SKM-1 treated with dmso at 0.1 percent for 144 hours (cell line): ENCODE measurements around the gene WWOX.
"Not testable (repeated sequence)": the region's sequence is repeated elsewhere in the genome, so short reads cannot be mapped to it uniquely, and the experiment has no call there.

Experiments used
- DNase-seq: peaks from one replicate; lab custom pipeline; 2025; ENCODE audit not compliant: unreplicated experiment; lab: John Stamatoyannopoulos, UW

Gene WWOX

GRCh38 chr16:78667675-78668074 lies 568.2 kb downstream of the WWOX start:
- DNase-seq = no peak

GRCh38 chr16:78668393-78668792 lies 568.9 kb downstream of the WWOX start:
- DNase-seq = no peak

GRCh38 chr16:78669994-78670393 lies 570.5 kb downstream of the WWOX start:
- DNase-seq = no peak

- DNase-seq = no peak
Observed at GRCh38 chr16:78672779-78673556, 573.5 kb downstream of the WWOX start.

- DNase-seq = no peak
Observed at GRCh38 chr16:78673884-78674283, 574.4 kb downstream of the WWOX start.

GRCh38 chr16:78675312-78675711 lies 575.9 kb downstream of the WWOX start:
- no peak for DNase-seq

DNA sequence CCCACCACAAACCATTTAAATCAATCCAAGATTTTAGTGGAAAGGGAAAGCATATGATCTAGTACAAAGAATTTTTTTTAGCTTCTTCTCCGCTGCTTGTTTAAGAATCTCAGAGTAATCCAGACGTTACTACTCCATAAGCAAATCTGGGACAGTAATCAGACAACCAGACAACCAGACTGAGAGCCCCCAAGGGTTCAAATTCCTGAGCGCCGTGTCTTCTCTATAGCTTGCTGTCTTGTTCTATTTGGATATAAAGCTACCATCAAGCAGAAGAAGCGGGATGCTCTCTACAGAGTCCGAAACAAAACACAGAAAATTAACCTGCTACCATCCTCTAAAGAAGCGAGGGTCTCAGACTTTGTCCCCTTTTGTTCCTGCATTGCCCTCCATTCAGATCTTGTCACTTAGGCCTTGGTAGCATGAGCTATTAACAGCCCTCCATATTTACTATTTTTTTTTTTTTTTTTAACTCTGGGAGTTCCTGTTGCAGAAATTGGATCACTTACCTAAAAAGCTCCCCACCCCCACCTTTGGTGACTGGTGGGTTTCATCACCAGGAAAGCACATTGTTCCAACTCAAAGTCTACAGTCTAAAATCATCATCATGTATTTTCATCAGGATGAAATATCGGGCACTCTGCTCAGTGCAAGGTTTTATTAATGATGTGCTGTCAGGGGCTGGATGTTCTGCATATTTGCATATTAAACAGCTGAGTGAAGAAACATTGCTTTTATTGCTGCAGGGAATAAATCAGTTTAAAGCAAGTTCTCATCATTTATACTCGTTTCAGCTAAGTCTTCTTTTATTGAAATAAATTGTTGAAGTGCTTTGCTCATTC lies 576.7 kb downstream of the WWOX start:
- DNase-seq = no peak

GRCh38 chr16:78677181-78677731 lies 577.8 kb downstream of the WWOX start:
- no peak for DNase-seq

DNA sequence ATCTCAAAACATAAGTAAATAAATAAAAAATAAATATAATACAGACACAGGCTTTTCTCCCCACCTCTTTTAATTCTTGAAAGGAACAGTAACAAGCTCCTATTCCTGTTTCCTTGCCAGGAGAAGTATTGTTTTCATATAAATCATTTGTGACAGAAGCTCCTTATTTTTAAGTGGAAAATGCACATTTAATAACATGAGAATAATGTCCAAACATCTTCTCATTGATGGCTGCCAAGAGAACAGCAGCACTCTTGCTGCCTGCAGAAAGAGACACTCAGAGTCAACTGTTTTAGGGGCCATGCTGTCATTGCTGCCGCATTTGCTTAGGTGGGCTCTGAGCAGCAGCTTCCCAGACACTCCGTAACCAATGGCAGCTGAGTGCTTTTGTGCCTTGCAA lies 580.1 kb downstream of the WWOX start:
- DNase-seq = no peak

- DNase-seq = no peak
Observed at GRCh38 chr16:78681743-78682142, 582.3 kb downstream of the WWOX start.

- no peak for DNase-seq
Observed at GRCh38 chr16:78684030-78684611, 584.7 kb downstream of the WWOX start.

GRCh38 chr16:78684655-78685375 lies 585.4 kb downstream of the WWOX start:
- no peak for DNase-seq

GRCh38 chr16:78686601-78687000 lies 587.1 kb downstream of the WWOX start:
- DNase-seq = no peak

DNA sequence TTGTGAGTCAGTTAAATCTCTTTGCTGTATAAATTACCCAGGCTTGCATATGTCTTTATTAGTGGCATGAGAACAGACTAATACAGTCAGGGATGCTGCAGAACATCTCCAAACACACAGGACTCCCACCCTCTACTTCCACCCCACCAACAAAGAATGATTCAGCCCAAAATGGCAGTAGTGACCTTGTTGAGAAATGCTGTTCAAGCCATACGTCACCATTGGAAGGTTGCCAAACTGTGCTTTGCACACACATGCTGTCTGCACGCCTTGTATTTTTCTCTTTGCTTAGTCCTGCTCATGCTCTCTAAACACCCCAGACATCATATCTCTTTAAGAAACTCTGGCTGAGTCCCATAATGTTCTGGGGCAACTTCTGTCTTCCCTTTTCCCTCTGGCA lies 589.6 kb downstream of the WWOX start:
- DNase-seq = no peak

GRCh38 chr16:78689536-78689935 lies 590.1 kb downstream of the WWOX start:
- no peak for DNase-seq

DNA sequence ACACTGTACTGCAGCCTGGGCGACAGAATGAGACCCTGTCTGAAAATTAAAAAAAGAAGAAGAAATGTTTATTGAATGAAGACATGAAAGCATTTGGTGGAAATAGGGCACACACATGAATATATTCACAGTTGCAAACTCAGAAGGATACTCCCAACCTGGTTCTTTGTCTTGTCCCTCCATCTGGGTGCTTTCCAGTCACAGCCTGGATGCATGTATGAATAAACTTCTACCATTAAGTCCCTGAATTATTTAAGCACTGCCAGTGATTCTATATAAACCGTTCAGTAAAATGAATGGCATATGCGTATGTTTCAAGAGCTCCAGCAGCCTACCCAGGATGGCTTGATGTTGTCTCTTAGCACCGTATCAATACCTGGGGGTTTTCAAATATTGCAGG lies 591.1 kb downstream of the WWOX start:
- DNase-seq = no peak

- not testable (repeated sequence) for DNase-seq
Observed at GRCh38 chr16:78691746-78692145, 592.3 kb downstream of the WWOX start.

DNA sequence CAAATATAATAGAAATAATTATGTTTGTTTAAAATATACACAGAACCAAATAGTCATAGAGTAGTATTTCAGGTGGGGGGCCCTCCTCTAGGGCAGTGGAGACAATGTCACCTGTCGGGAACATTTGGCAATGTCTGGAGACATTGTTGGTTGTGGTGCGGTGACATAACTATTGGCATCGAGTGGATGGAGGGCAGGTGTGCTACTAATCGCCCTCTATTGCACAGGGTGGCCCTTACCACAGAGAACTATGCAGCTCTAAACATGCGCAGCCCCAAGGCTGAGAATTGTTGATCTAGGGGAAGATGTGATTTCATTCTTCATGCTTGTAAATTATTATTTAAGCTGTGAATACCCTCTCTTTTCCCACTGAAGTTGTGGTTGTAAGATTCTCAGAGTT lies 594.0 kb downstream of the WWOX start:
- no peak for DNase-seq

DNA sequence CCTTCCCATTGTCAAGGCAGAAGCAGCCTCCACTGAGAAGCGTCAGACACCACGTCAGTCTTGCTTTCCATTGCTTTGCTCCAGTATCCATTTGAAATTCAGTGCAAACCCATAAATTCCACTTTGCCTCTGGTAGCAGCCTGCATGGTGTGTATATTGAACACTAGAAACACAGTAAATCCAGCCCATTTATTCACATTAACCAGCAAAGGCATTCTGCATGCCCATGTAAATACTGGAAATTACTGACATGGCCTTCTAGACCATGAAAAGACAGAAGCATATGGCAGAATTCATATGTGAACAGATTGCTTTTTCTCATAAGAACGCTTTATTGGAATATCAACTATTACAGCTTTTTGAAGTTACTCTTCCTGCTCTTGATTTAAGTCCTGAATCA lies 595.0 kb downstream of the WWOX start:
- no peak for DNase-seq

DNA sequence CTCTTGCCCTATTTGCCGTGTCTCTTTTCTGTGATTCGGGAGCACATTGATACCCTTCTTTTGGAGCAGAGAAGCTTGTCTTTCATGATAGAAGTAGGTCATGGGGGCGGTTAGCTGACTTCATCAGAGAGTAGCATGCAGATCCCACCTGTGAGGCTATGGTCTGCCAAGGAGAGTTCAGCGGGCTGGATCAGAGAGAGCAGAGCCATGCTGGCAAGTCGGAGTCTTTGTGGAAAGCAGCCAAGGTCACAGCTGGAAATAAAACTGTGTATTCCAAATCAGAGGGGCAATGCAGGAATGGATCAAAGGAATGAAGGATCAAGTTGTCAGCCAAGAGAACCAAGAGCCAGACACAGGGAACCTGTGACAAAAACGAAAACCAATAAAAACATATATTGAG lies 595.9 kb downstream of the WWOX start:
- DNase-seq = no peak

GRCh38 chr16:78696797-78697196 lies 597.3 kb downstream of the WWOX start:
- no peak for DNase-seq
